IMR-90 (cell line): ENCODE measurements around the gene MRPS5. TPM values are rescaled to one million over a fixed set of nuclear protein-coding genes. Genes with fewer than 3 reads are reported as not detected.

ENCODE experiments used
- ATAC-seq: fragments of 200-7000 bp; cut with Tn5 transposase; 2 replicates; pipeline ENCODE4 v1.9.1; 2020; ENCODE audit warnings: low read depth, mild to moderate bottlenecking, moderate library complexity
- BruUV-seq: library from RNA; stranded (reverse); fragments of 400-500 nt; replicated peaks from 2 replicates; lab custom pipeline; 2021; lab: Mats Ljungman, UMichigan
- CTCF ChIA-PET: fragments of 300-600 bp; formaldehyde crosslinking; extraction: SDS; loops from one replicate; lab custom pipeline; 2021; ENCODE audit warnings: antibody characterized with exemption; lab: Yijun Ruan, JAX
- POLR2A ChIA-PET: fragments of 300-600 bp; sonication (Branson Sonifier 250); formaldehyde crosslinking; loops from one replicate; lab custom pipeline; 2022; ENCODE audit warnings: antibody characterized with exemption; ENCODE audit not compliant: unreplicated experiment; lab: Charles Lee
- DNase-seq: peaks from one replicate; pipeline ENCODE4 v3.0.0; 2013
- H2AFZ ChIP-seq: replicated peaks from 2 replicates; pipeline ENCODE3; 2013; ENCODE audit warnings: low read length, mild to moderate bottlenecking; ENCODE audit not compliant: poor library complexity
- H2AK5ac ChIP-seq: 2 replicates; pipeline ENCODE4 v1.6.1; 2013; ENCODE audit warnings: low read depth, low read length, inconsistent platforms
- H2AK9ac ChIP-seq: replicated peaks from 2 replicates; pipeline ENCODE3; 2013; ENCODE audit warnings: mild to moderate bottlenecking, low read depth, low read length, moderate library complexity; ENCODE audit not compliant: poor library complexity
- H2BK120ac ChIP-seq: 2 replicates; pipeline ENCODE4 v1.6.1; 2013; ENCODE audit warnings: low read depth, low read length, inconsistent platforms
- H2BK15ac ChIP-seq: 3 replicates; pipeline ENCODE4 v1.6.1; 2013; ENCODE audit warnings: low read depth, low read length, inconsistent platforms
- H2BK20ac ChIP-seq: 2 replicates; pipeline ENCODE4 v1.6.1; 2013; ENCODE audit warnings: low read depth, mild to moderate bottlenecking, inconsistent platforms, low read length, moderate library complexity
- H2BK5ac ChIP-seq: 2 replicates; pipeline ENCODE4 v1.6.1; 2013; ENCODE audit warnings: mild to moderate bottlenecking, low read depth, low read length, inconsistent platforms; ENCODE audit not compliant: poor library complexity, severe bottlenecking
- H3K14ac ChIP-seq: replicated peaks from 2 replicates; pipeline ENCODE4 v1.6.1; 2013; ENCODE audit warnings: low read depth, low read length, inconsistent platforms
- H3K18ac ChIP-seq: 2 replicates; pipeline ENCODE4 v1.6.1; 2013; ENCODE audit warnings: low read depth, low read length, control low read depth
- H3K23ac ChIP-seq: 2 replicates; pipeline ENCODE4 v1.6.1; 2013; ENCODE audit warnings: low read depth, low read length, inconsistent platforms
- H3K27ac ChIP-seq: 2 replicates; pipeline ENCODE4 v1.5.1; 2013; ENCODE audit warnings: mild to moderate bottlenecking, control low read depth, low read length; ENCODE audit not compliant: insufficient read depth
- H3K27me3 ChIP-seq: 2 replicates; pipeline ENCODE4 v1.6.1; 2013; ENCODE audit warnings: low read length; ENCODE audit not compliant: control insufficient read depth, insufficient read depth
- H3K36me3 ChIP-seq: 2 replicates; pipeline ENCODE4 v1.6.1; 2013; ENCODE audit warnings: low read length, mixed read lengths; ENCODE audit not compliant: control insufficient read depth, insufficient read depth
- H3K4ac ChIP-seq: 2 replicates; pipeline ENCODE4 v1.6.1; 2013; ENCODE audit warnings: low read depth, low read length, inconsistent platforms
- H3K4me1 ChIP-seq: 2 replicates; pipeline ENCODE4 v1.6.1; 2013; ENCODE audit warnings: low read length, mixed read lengths; ENCODE audit not compliant: control insufficient read depth, insufficient read depth
- H3K4me2 ChIP-seq: 2 replicates; pipeline ENCODE4 v1.6.1; 2013; ENCODE audit warnings: low read depth, mild to moderate bottlenecking, control low read depth, low read length, moderate library complexity
- H3K4me3 ChIP-seq: 2 replicates; pipeline ENCODE4 v1.5.1; 2013; ENCODE audit warnings: low read depth, mild to moderate bottlenecking, control low read depth, low read length, moderate library complexity; ENCODE audit not compliant: insufficient read depth
- H3K56ac ChIP-seq: 2 replicates; pipeline ENCODE4 v1.6.1; 2013; ENCODE audit warnings: low read length, inconsistent platforms; ENCODE audit not compliant: insufficient read depth; ENCODE audit errors: extremely low read depth
- H3K79me1 ChIP-seq, 2 experiments: 2 replicates each; pipeline ENCODE4 v1.6.1; 2013; ENCODE audit warnings: low read length in 2 of 2, inconsistent platforms in 1 of 2, low read depth in 1 of 2
- H3K9ac ChIP-seq: 2 replicates; pipeline ENCODE4 v1.6.1; 2013; ENCODE audit warnings: low read depth, low read length, control low read depth
- H3K9me1 ChIP-seq: 2 replicates; pipeline ENCODE4 v1.6.1; 2013; ENCODE audit warnings: low read length, inconsistent platforms; ENCODE audit not compliant: insufficient read depth
- H3K9me3 ChIP-seq: 2 replicates; pipeline ENCODE4 v1.6.1; 2013; ENCODE audit warnings: low read length; ENCODE audit not compliant: control insufficient read depth, insufficient read depth
- H4K20me1 ChIP-seq: 2 replicates; pipeline ENCODE4 v1.6.1; 2013; ENCODE audit warnings: low read length, inconsistent platforms; ENCODE audit not compliant: insufficient read depth
- H4K5ac ChIP-seq: 2 replicates; pipeline ENCODE4 v1.6.1; 2013; ENCODE audit warnings: mild to moderate bottlenecking, low read depth, low read length, control low read depth
- H4K8ac ChIP-seq, 2 experiments: 2 replicates each; pipeline ENCODE4 v1.6.1; 2013; ENCODE audit warnings: low read depth in 2 of 2, low read length in 2 of 2, control low read depth in 1 of 2, inconsistent platforms in 1 of 2
- H4K91ac ChIP-seq: 2 replicates; pipeline ENCODE4 v1.6.1; 2013; ENCODE audit warnings: low read depth, low read length, inconsistent platforms; ENCODE audit not compliant: insufficient read depth
- BHLHE40 ChIP-seq: fragments of 150-350 bp; IDR thresholded peaks from 2 replicates; pipeline ENCODE4 v1.6.1; 2016; ENCODE audit warnings: mild to moderate bottlenecking, low read depth, low read length
- CHD1 ChIP-seq: IDR thresholded peaks from 2 replicates; pipeline ENCODE4 v1.6.1; 2012; ENCODE audit warnings: low read depth, low read length, improper control_type of control experiment
- MAFK ChIP-seq: IDR thresholded peaks from 2 replicates; pipeline ENCODE4 v1.6.1; 2012; ENCODE audit warnings: low read depth, low read length, improper control_type of control experiment
- NFE2L2 ChIP-seq: fragments of 150-350 bp; IDR thresholded peaks from 2 replicates; pipeline ENCODE4 v1.6.1; 2016; ENCODE audit warnings: low read depth, mild to moderate bottlenecking, low read length
- POLR2A ChIP-seq: IDR thresholded peaks from 2 replicates; pipeline ENCODE4 v1.6.1; 2012; ENCODE audit warnings: mild to moderate bottlenecking, low read depth, low read length
- WGBS, 2 experiments: methylation state at CpG; one replicate each; pipeline versions ENCODE4 v1.1.5 to v1.1.7; 2013; ENCODE audit warnings: missing lambda C conversion rate in 2 of 2; ENCODE audit not compliant: insufficient read length in 1 of 2; ENCODE audit errors: extremely low coverage in 2 of 2; 5-methylcytosine and 5-hydroxymethylcytosine counted together
- dilution Hi-C: fragments of 300-500 bp; cut with HindIII; formaldehyde crosslinking; loops from one replicate; pipeline ENCODE4 v1.14.3; 2018; ENCODE audit warnings: low sequenced_read_pairs; ENCODE audit not compliant: unreplicated experiment
- in situ Hi-C: fragments of 300-500 bp; cut with MboI; formaldehyde crosslinking; loops from 3 replicates; pipeline ENCODE4 v1.14.3; 2019; ENCODE audit warnings: low sequenced_read_pairs, inconsistent platforms, mixed read lengths
- intact Hi-C: fragments of 100-400 bp; cut with micrococcal nuclease; formaldehyde crosslinking; loops from 2 replicates; pipeline ENCODE4 v1.10.0; 2022
- polyA plus RNA-seq, 3 experiments: library from polyadenylated mRNA; depleted of rRNA; stranded (reverse); fragments of >200 nt; gene quantifications; 2 replicates each; pipeline ENCODE4 v1.2.3, GENCODE V29; 2012; ENCODE audit warnings: low replicate concordance in 1 of 3
- total RNA-seq: library from RNA; depleted of rRNA; stranded (reverse); fragments of >200 nt; gene quantifications from 2 replicates; pipeline ENCODE4 v1.2.3, GENCODE V29; 2012

MRPS5 gene
- total and polyA plus RNA-seq, 2 of the 4 experiments (the other 2 are of a cell fraction): 27.6 to 44.1 TPM

DNA sequence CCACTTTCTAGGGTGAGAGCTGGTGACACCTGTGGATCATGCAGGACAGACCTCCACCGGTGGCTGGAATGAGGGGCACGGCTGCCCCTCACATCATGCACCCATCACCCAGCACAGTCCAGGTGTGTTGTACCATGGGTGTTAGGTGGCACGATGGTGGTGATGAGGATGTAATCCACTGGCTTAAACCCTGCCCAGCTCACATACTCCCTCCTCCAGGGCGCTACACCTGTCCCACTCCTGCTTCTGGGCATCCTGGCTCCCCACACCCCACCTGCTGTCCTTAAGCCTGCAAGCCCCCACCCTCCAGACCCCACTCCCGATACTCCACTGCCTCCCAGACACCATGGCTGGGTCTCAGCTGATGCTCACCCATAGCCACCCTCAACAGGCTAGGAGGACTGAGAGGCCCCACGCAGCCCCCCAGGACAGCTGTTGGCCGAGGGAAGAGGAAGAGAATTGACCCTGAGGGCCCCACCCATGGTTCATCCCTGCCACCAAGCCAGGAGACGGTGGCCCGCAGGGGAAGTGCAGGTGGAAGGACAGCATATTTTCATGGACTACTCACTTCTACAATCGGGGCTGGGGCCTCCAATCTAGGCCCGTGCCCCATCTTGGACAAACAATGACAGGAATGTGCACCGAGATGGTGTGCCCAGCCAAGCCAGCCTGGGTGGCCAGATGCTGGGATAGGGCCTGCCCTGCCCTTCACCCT, 61.8 kb downstream of the MRPS5 start:
- Histone ChIP-seq H3K27me3 (peaks cover 34% of the 10 kb centered on the region), H3K4ac (no peak overlapping the region), H3K27ac (no peak overlapping the region), H3K9me1 (no peaks in the 10 kb centered on the region), H3K23ac (no peak overlapping the region), H2AFZ (peak overlapping the region; percentile 29), H2BK120ac (no peak overlapping the region), H2BK5ac (no peak overlapping the region), H2AK9ac (no peak overlapping the region), H2BK15ac (no peak overlapping the region), H3K36me3 (no peaks in the 10 kb centered on the region), H4K8ac (no peak overlapping the region), H3K4me3 (no peak overlapping the region), H3K14ac (no peak overlapping the region), H2BK20ac (no peak overlapping the region), H3K18ac (no peak overlapping the region), H4K5ac (no peak overlapping the region), H3K4me1 (peaks cover 6% of the 10 kb centered on the region; the same call in 1 of the 2 replicates), H3K79me1 (no peaks in the 10 kb centered on the region), H4K20me1 (no peaks in the 10 kb centered on the region), H3K56ac (no peak overlapping the region), H3K9ac (no peak overlapping the region), H3K9me3 (no peaks in the 10 kb centered on the region), H4K91ac (no peak overlapping the region), H2AK5ac (no peak overlapping the region), H3K4me2 (no peak overlapping the region)
- 56% methylated on average over 3 of the region's 12 CpGs; no CpG with 5 or more reads in 1 of the 2 experiments for WGBS, 2 experiments
- POLR2A ChIA-PET: no interaction called here
- intact Hi-C loops (no loop called here), dilution Hi-C loops (no loop called here), in situ Hi-C loops (no loop called here)
- TF ChIP-seq CHD1 (no peak), MAFK (no peak), NFE2L2 (no peak), POLR2A (no peak), BHLHE40 (no peak)
- no peak for ATAC-seq
- CTCF ChIA-PET: no interaction called here
- BruUV-seq: no TSS peak
- DNase-seq: no peak
